Peyer's patch (tissue), 4 donors: Measurements from ENCODE around the gene SERINC2.

ENCODE experiments used
- POLR2A ChIP-seq, 2 donors: fragments of 450-650 bp; IDR thresholded peaks; one replicate each; pipeline ENCODE4 v1.5.1; 2017; ENCODE audit warnings: antibody characterized with exemption in 2 of 2, mild to moderate bottlenecking in 2 of 2, moderate library complexity in 2 of 2
- TF ChIP-seq, protein P1 (sequence below), 6 experiments: fragments of 450-650 bp in 4 of 6; fragments of 200-600 bp in 2 of 6; sonication (generic) in 1 of 6; IDR thresholded peaks; one replicate each; pipeline ENCODE4 v1.5.1; 2017 to 2019; ENCODE audit warnings: antibody characterized with exemption in 6 of 6, mild to moderate bottlenecking in 3 of 6, moderate library complexity in 1 of 6

DNA sequence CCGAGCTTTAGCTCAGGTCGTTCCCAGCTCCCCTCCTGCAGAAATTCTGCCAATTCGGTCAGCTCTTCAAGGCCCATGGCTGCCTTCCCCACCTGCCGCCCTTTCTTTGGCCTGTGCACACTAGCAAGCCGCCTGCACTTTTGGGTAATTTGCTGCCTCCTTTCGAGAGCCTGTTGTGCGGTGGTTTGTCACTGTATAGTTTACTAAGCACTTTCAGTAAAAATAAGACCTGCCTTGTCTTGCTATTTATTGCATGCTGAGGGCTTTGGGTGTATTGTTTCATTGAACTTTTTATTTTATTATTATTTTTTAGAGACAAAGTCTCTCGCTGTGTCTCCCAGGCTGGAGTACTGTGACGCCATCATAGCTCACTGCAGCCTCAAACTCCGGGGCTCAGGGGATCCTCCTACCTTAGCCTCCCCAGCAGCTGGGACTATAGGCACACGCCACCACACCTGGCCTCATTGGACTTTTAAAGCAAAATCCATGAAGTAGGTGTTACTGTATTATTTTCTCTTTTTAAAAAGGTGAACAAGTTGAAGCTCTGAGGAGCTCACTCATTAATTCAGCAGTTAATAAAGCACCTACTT, 39.0 kb upstream of the SERINC2 start:
- TF ChIP-seq, protein P1, sequence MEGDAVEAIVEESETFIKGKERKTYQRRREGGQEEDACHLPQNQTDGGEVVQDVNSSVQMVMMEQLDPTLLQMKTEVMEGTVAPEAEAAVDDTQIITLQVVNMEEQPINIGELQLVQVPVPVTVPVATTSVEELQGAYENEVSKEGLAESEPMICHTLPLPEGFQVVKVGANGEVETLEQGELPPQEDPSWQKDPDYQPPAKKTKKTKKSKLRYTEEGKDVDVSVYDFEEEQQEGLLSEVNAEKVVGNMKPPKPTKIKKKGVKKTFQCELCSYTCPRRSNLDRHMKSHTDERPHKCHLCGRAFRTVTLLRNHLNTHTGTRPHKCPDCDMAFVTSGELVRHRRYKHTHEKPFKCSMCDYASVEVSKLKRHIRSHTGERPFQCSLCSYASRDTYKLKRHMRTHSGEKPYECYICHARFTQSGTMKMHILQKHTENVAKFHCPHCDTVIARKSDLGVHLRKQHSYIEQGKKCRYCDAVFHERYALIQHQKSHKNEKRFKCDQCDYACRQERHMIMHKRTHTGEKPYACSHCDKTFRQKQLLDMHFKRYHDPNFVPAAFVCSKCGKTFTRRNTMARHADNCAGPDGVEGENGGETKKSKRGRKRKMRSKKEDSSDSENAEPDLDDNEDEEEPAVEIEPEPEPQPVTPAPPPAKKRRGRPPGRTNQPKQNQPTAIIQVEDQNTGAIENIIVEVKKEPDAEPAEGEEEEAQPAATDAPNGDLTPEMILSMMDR (IDR thresholded peaks at IDR 0.05), result no peak
- no peak for TF ChIP-seq POLR2A (IDR thresholded peaks at IDR 0.05)
